ENCODE measurements around the gene PSMB7.

Gene PSMB7

DNA sequence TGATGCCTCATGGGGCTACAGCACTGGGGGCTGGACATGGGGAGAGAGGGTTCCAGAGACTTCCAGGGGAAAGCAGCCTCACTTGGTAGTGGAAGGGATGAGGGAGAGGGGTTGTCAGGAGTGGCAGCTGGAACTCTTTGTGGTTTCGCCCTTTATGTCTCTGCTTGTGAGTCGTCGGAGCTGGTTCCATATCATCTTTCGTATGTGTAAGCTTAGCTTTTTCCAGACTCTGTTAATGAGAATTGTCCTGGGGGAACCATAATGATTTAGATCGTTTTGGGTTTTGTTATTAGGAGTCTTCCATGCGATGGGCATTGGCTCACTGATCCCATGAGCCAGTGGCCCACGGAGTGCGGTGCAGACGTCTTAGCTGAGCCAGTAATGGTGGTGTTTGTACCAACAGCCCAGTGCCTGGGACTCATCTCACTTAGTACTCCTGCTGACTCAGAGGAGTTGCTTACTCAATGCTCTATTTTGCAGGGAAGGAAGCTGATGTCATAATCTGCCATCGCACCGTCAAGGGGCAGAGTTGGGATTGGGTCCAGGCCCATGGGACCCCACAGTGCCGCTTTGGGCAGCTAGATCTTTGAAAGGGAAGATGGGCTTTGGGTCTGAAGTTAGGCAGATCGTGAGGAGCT, 109.0 kb downstream of the PSMB7 start:
- Histone ChIP-seq H3K27ac (ENCODE audit: low read length) (no peak overlapping the region), H3K9ac (ENCODE audit: low read depth, low read length) (no peak overlapping the region), H3K27me3 (ENCODE audit: insufficient read depth, low read length, poor library complexity) (no peaks in the 10 kb centered on the region), H3K4me1 (ENCODE audit: insufficient read depth, low read length) (no peaks in the 10 kb centered on the region), H3K79me2 (ENCODE audit: insufficient read depth, low read length) (no peaks in the 10 kb centered on the region), H3K9me3 (ENCODE audit: insufficient read depth, low read length, severe bottlenecking) (no peaks in the 10 kb centered on the region), H3K4me3 (ENCODE audit: low read depth in 1 of 2, low read length in 2 of 2) (no peak overlapping the region), H2AFZ (ENCODE audit: low read depth, low read length) (no peak overlapping the region), H3K4me2 (ENCODE audit: insufficient read depth, low read length) (no peak overlapping the region), H4K20me1 (ENCODE audit: insufficient read depth, low read length) (no peaks in the 10 kb centered on the region), H3K36me3 (ENCODE audit: insufficient read depth, low read length) (no peaks in the 10 kb centered on the region)
- no peak for ATAC-seq (ENCODE audit: insufficient read depth, low read depth)
- no peak for TF ChIP-seq EZH2 (IDR thresholded peaks at IDR 0.05; ENCODE audit: borderline replicate concordance, low read depth, low read length, severe bottlenecking)
- TF ChIP-seq, protein P1, sequence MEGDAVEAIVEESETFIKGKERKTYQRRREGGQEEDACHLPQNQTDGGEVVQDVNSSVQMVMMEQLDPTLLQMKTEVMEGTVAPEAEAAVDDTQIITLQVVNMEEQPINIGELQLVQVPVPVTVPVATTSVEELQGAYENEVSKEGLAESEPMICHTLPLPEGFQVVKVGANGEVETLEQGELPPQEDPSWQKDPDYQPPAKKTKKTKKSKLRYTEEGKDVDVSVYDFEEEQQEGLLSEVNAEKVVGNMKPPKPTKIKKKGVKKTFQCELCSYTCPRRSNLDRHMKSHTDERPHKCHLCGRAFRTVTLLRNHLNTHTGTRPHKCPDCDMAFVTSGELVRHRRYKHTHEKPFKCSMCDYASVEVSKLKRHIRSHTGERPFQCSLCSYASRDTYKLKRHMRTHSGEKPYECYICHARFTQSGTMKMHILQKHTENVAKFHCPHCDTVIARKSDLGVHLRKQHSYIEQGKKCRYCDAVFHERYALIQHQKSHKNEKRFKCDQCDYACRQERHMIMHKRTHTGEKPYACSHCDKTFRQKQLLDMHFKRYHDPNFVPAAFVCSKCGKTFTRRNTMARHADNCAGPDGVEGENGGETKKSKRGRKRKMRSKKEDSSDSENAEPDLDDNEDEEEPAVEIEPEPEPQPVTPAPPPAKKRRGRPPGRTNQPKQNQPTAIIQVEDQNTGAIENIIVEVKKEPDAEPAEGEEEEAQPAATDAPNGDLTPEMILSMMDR (IDR thresholded peaks at IDR 0.05; ENCODE audit: borderline replicate concordance, extremely low read depth, low read length, poor library complexity, severe bottlenecking): no peak
- no peak for DNase-seq

DNA sequence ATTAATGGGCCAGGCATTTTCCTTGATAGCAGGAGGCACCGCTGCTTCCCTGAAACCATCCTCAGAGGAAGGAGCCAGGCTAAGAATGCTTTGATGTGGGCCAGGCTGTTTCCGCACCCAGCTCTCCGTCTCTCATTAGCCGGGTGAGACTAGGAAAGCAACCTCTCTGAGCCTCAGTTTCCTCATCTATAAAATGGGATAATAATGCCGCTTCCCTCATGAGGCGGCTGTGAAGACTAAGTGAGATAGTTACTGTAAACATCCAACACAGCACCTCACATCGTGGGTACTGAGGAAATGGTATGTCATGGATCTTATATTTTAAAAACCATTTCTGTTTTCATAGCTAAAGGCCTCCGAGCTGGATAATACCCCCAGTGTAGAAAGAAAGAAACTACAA, 111.0 kb downstream of the PSMB7 start:
- TF ChIP-seq, protein P1 (IDR thresholded peaks at IDR 0.05; ENCODE audit: borderline replicate concordance, extremely low read depth, low read length, poor library complexity, severe bottlenecking): no peak
- Histone ChIP-seq H3K36me3 (ENCODE audit: insufficient read depth, low read length) (no peaks in the 10 kb centered on the region), H3K4me1 (ENCODE audit: insufficient read depth, low read length) (no peaks in the 10 kb centered on the region), H3K9ac (ENCODE audit: low read depth, low read length) (no peak overlapping the region), H3K27me3 (ENCODE audit: insufficient read depth, low read length, poor library complexity) (no peaks in the 10 kb centered on the region), H4K20me1 (ENCODE audit: insufficient read depth, low read length) (no peaks in the 10 kb centered on the region), H2AFZ (ENCODE audit: low read depth, low read length) (no peak overlapping the region), H3K4me3 (ENCODE audit: low read depth in 1 of 2, low read length in 2 of 2) (no peak overlapping the region), H3K4me2 (ENCODE audit: insufficient read depth, low read length) (no peak overlapping the region), H3K79me2 (ENCODE audit: insufficient read depth, low read length) (no peaks in the 10 kb centered on the region), H3K27ac (ENCODE audit: low read length) (no peak overlapping the region), H3K9me3 (ENCODE audit: insufficient read depth, low read length, severe bottlenecking) (no peaks in the 10 kb centered on the region)
- no peak for DNase-seq
- no peak for ATAC-seq (ENCODE audit: insufficient read depth, low read depth)

DNA sequence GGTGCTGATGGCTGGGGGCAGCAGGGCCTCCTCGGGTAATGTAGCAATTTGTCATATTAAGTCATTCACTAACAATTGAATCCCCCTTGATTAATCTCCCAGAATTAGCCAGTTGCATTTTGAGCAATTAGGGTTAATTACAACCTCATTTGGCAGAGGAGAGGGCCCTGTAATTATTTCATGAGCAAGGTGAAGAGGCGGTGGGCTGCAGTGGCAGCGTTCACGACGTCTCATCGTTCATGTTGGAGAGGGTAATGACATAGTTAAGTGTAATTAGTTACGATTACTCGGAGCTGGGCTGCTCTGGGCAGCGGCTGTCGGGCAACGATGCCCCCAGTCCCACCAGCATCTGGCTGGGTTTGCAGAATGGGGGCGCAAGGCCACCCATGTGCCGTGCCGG, 111.5 kb downstream of the PSMB7 start:
- H3K79me2 ChIP-seq (ENCODE audit: insufficient read depth, low read length): no peaks in the 10 kb centered on the region
- TF ChIP-seq, protein P1 (IDR thresholded peaks at IDR 0.05; ENCODE audit: borderline replicate concordance, extremely low read depth, low read length, poor library complexity, severe bottlenecking): no peak
- TF ChIP-seq EZH2 (IDR thresholded peaks at IDR 0.05; ENCODE audit: borderline replicate concordance, low read depth, low read length, severe bottlenecking): no peak

More for the DNA sequence above, 111.5 kb downstream of the PSMB7 start:
- Histone ChIP-seq H3K4me3 (ENCODE audit: low read depth in 1 of 2, low read length in 2 of 2) (no peak overlapping the region), H2AFZ (ENCODE audit: low read depth, low read length) (no peak overlapping the region), H3K9ac (ENCODE audit: low read depth, low read length) (no peak overlapping the region), H3K36me3 (ENCODE audit: insufficient read depth, low read length) (no peaks in the 10 kb centered on the region), H4K20me1 (ENCODE audit: insufficient read depth, low read length) (no peaks in the 10 kb centered on the region), H3K27ac (ENCODE audit: low read length) (no peak overlapping the region), H3K9me3 (ENCODE audit: insufficient read depth, low read length, severe bottlenecking) (no peaks in the 10 kb centered on the region), H3K27me3 (ENCODE audit: insufficient read depth, low read length, poor library complexity) (no peaks in the 10 kb centered on the region), H3K4me1 (ENCODE audit: insufficient read depth, low read length) (no peaks in the 10 kb centered on the region), H3K4me2 (ENCODE audit: insufficient read depth, low read length) (no peak overlapping the region)
- ATAC-seq (ENCODE audit: insufficient read depth, low read depth) (no peak), DNase-seq (no peak)
